ENCODE data around the gene RGS18. TPM values are rescaled to one million over a fixed set of nuclear protein-coding genes. Genes with fewer than 3 reads are reported as not detected.

RGS18 gene
- total and polyA plus RNA-seq, 9 of the 15 experiments (the other 6 are each of a cell fraction or from before 2014, with no cell fraction given), result 0.03 to 0.11 (median 0.05) TPM; not detected in 5

DNA sequence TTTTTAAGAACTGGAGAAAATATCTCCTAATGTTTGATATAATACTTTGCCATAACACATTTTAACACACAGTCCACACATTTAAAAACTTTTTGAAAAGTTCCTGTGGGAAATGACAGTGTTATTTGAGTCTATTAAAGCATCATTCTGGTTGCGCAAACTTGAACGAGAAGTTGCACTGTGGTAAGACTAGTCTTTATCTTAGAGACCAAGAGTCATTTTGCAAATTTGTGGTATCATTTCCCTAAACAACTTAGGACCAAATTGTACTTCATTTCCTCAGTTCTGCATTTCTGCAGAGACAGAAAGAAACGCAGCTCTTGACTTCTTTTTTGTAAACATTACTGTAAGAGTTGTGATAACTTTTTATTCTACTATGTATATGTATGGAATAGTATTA, at the start of gene RGS18 (continued):
- TF ChIP-seq ZNF134 (CRISPR knock-in tag; conservative IDR thresholded peaks at IDR 0.05) (no peak), ZNF263 (CRISPR knock-in tag; IDR thresholded peaks at IDR 0.05; ENCODE audit: borderline replicate concordance) (no peak), TEAD4 (IDR thresholded peaks at IDR 0.05; ENCODE audit: low read length) (peak; percentile 9; the same call in 1 of the 2 replicates), TEAD4 (CRISPR knock-in tag; IDR thresholded peaks at IDR 0.05; ENCODE audit: borderline replicate concordance) (no peak)
- TF ChIP-seq, protein P1, sequence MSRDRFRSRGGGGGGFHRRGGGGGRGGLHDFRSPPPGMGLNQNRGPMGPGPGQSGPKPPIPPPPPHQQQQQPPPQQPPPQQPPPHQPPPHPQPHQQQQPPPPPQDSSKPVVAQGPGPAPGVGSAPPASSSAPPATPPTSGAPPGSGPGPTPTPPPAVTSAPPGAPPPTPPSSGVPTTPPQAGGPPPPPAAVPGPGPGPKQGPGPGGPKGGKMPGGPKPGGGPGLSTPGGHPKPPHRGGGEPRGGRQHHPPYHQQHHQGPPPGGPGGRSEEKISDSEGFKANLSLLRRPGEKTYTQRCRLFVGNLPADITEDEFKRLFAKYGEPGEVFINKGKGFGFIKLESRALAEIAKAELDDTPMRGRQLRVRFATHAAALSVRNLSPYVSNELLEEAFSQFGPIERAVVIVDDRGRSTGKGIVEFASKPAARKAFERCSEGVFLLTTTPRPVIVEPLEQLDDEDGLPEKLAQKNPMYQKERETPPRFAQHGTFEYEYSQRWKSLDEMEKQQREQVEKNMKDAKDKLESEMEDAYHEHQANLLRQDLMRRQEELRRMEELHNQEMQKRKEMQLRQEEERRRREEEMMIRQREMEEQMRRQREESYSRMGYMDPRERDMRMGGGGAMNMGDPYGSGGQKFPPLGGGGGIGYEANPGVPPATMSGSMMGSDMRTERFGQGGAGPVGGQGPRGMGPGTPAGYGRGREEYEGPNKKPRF (IDR thresholded peaks at IDR 0.05; ENCODE audit: low read depth, low read length), result no peak

DNA sequence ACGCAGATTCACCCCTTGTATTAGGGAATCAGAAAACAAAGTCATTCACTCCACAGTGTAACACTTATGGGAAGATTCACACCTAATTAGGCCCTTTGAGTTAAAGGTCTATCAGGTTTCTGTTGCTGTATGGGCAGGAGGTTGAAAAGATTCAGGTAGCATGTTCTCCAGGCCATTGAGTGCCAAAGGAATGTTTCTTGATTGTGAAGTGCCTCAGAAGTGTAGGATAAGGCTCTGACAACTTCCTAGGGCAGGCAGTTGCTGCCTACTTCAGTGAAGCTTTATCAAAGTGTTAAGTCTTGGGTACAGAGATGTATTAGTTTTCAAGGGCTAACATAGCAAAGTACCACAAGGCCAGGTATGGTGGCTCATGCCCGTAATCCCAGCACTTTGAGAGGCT, 48.7 kb upstream of the RGS18 start:
- intact Hi-C loops (cut with micrococcal nuclease) (no loop called here), in situ Hi-C loops (cut with MboI) (no loop called here)
- no peak for FAIRE-seq
- no TSS peak for BruUV-seq (replicated peaks)
- Histone ChIP-seq H3K9ac (ENCODE audit: insufficient read depth in 1 of 2, low read depth in 2 of 2, low read length in 2 of 2) (no peak overlapping the region), H3K9me3 (replicated peaks; ENCODE audit: control insufficient read depth, insufficient read depth, low read depth, low read length) (0 out of 2 replicates have a peak, but pooled peaks cover 2% of the 10 kb centered on the region), H3K27ac (ENCODE audit: extremely low read depth, low read depth, low read length) (no peak overlapping the region), H4K20me1 (replicated peaks; ENCODE audit: control insufficient read depth, insufficient read depth, low read length) (no peaks in the 10 kb centered on the region), H3K4me1 (replicated peaks in 1 of 2; ENCODE audit: control insufficient read depth in 2 of 2, insufficient read depth in 2 of 2, low read length in 2 of 2) (peaks cover 5% of the 10 kb centered on the region in 2 experiments; a peak in 3 of 5 replicates), H3K4me3 (no peak overlapping the region), H3K79me2 (ENCODE audit: control insufficient read depth, insufficient read depth, low read length) (no peaks in the 10 kb centered on the region), H2AFZ (ENCODE audit: low read depth, low read length) (peak overlapping the region; percentile 83), H3K27me3 (ENCODE audit: control insufficient read depth in 2 of 2, insufficient read depth in 2 of 2, low read length in 2 of 2) (no peaks in the 10 kb centered on the region), H3K4me2 (ENCODE audit: insufficient read depth, low read length) (no peak overlapping the region), H3K36me3 (ENCODE audit: control insufficient read depth, insufficient read depth, low read length) (no peaks in the 10 kb centered on the region), H3K9me1 (ENCODE audit: control insufficient read depth, insufficient read depth, low read length) (no peaks in the 10 kb centered on the region)
- ChIA-PET CTCF (ENCODE audit: low intra/inter-chr PET ratio) (no interaction called here), POLR2A (interaction anchor here (0.6 kb wide), 1 partner anchor 205 kb away, joined by 3 read pairs; no protein-coding TSS in a partner anchor)
- ATAC-seq, result no peak
- 62% methylated on average over 2 of the region's 2 CpGs for WGBS (ENCODE audit: insufficient coverage, low coverage, missing lambda C conversion rate)
- TF ChIP-seq PHF20 (IDR thresholded peaks at IDR 0.05; ENCODE audit: partially characterized antibody), result no peak
- DNase-seq (ENCODE audit: extremely low read depth in 1 of 4, low spot score in 3 of 4), result no peak
